Trophoblast cell (in vitro differentiated cells and primary cell): ENCODE results near the gene RNF26.

ENCODE experiments used
- DNase-seq, 2 donors: peaks; one replicate each; pipeline ENCODE4 v3.0.0-alpha.2; 2016
- H2AFZ ChIP-seq: 2 replicates; pipeline ENCODE4 v1.6.1; 2013; ENCODE audit warnings: low read length, moderate library complexity, mild to moderate bottlenecking; ENCODE audit not compliant: insufficient read depth, poor library complexity
- H2AK5ac ChIP-seq: 2 replicates; pipeline ENCODE4 v1.6.1; 2013; ENCODE audit warnings: mild to moderate bottlenecking, low read length
- H2BK120ac ChIP-seq: 2 replicates; pipeline ENCODE4 v1.6.1; 2013; ENCODE audit warnings: low read length, mild to moderate bottlenecking, moderate library complexity; ENCODE audit not compliant: insufficient read depth, poor library complexity
- H2BK12ac ChIP-seq: 2 replicates; pipeline ENCODE4 v1.6.1; 2013; ENCODE audit warnings: mild to moderate bottlenecking, low read length, moderate library complexity
- H2BK5ac ChIP-seq: 2 replicates; pipeline ENCODE4 v1.6.1; 2013; ENCODE audit warnings: low read length, low read depth, moderate library complexity, mild to moderate bottlenecking; ENCODE audit not compliant: poor library complexity
- H3K14ac ChIP-seq: 2 replicates; pipeline ENCODE4 v1.6.1; 2013; ENCODE audit warnings: mild to moderate bottlenecking, low read length
- H3K18ac ChIP-seq: 2 replicates; pipeline ENCODE4 v1.6.1; 2013; ENCODE audit warnings: mild to moderate bottlenecking, low read length
- H3K23ac ChIP-seq: 2 replicates; pipeline ENCODE4 v1.6.1; 2013; ENCODE audit warnings: low read length
- H3K27ac ChIP-seq: 2 replicates; pipeline ENCODE4 v1.5.1; 2013; ENCODE audit warnings: low read depth, mild to moderate bottlenecking, inconsistent platforms, low read length, moderate library complexity
- H3K27me3 ChIP-seq: 2 replicates; pipeline ENCODE4 v1.6.1; 2013; ENCODE audit warnings: inconsistent platforms, mild to moderate bottlenecking, low read length, moderate library complexity; ENCODE audit not compliant: insufficient read depth
- H3K36me3 ChIP-seq, 2 experiments: 1 replicate in 1 of 2; 2 replicates in 1 of 2; pipeline ENCODE4 v1.6.1; 2013; ENCODE audit warnings: low read length in 2 of 2, mild to moderate bottlenecking in 2 of 2, moderate library complexity in 1 of 2; ENCODE audit not compliant: insufficient read depth in 2 of 2, control insufficient read depth in 1 of 2
- H3K4ac ChIP-seq: 2 replicates; pipeline ENCODE4 v1.6.1; 2013; ENCODE audit warnings: low read depth, mild to moderate bottlenecking, low read length, moderate library complexity
- H3K4me1 ChIP-seq, 2 experiments: 1 replicate in 1 of 2; 2 replicates in 1 of 2; pipeline ENCODE4 v1.6.1; 2013; ENCODE audit warnings: low read length in 2 of 2, mild to moderate bottlenecking in 2 of 2, moderate library complexity in 1 of 2; ENCODE audit not compliant: insufficient read depth in 2 of 2, control insufficient read depth in 1 of 2
- H3K4me2 ChIP-seq: 2 replicates; pipeline ENCODE4 v1.6.1; 2013; ENCODE audit warnings: inconsistent platforms, mild to moderate bottlenecking, low read length, moderate library complexity
- H3K4me3 ChIP-seq: 2 replicates; pipeline ENCODE4 v1.5.1; 2013; ENCODE audit warnings: mild to moderate bottlenecking, low read depth, low read length, inconsistent platforms
- H3K79me1 ChIP-seq: one replicate; pipeline ENCODE4 v1.6.1; 2013; ENCODE audit warnings: low read length
- H3K79me2 ChIP-seq: 2 replicates; pipeline ENCODE4 v1.6.1; 2013; ENCODE audit warnings: low read length, mild to moderate bottlenecking; ENCODE audit not compliant: control insufficient read depth, insufficient read depth, poor library complexity
- H3K9ac ChIP-seq: 2 replicates; pipeline ENCODE4 v1.6.1; 2013; ENCODE audit warnings: mild to moderate bottlenecking, low read length
- H3K9me3 ChIP-seq: 2 replicates; pipeline ENCODE4 v1.6.1; 2013; ENCODE audit warnings: low read depth, mild to moderate bottlenecking, control low read depth, inconsistent platforms, low read length; ENCODE audit not compliant: insufficient read depth
- H4K12ac ChIP-seq: 2 replicates; pipeline ENCODE4 v1.6.1; 2013; ENCODE audit warnings: low read depth, mild to moderate bottlenecking, low read length, moderate library complexity
- H4K8ac ChIP-seq: 2 replicates; pipeline ENCODE4 v1.6.1; 2013; ENCODE audit warnings: low read depth, mild to moderate bottlenecking, low read length, moderate library complexity
- H4K91ac ChIP-seq: one replicate; pipeline ENCODE4 v1.6.1; 2013; ENCODE audit warnings: low read depth, mild to moderate bottlenecking, low read length, moderate library complexity
- WGBS: extraction: QIAGEN DNeasy Blood & Tissue Kit; methylation state at CpG from one replicate; pipeline ENCODE4 v1.1.7; 2013; ENCODE audit warnings: missing lambda C conversion rate; ENCODE audit not compliant: insufficient read length, insufficient coverage; ENCODE audit errors: extremely low coverage; 5-methylcytosine and 5-hydroxymethylcytosine counted together

RNF26 gene

GRCh38 chr11:119341222-119342022, 7.1 kb downstream of the RNF26 start:
- no peak for DNase-seq
- peaks cover 3% of the 10 kb centered on the region for H3K79me2 ChIP-seq
- H3K27me3 ChIP-seq: peaks cover 26% of the 10 kb centered on the region
- no peak overlapping the region for H2BK12ac ChIP-seq
- H4K91ac ChIP-seq: no peak overlapping the region
- H3K4me3 ChIP-seq: no peak overlapping the region
- no peak overlapping the region for H3K18ac ChIP-seq
- peaks cover 7% of the 10 kb centered on the region for H3K79me1 ChIP-seq
- H4K8ac ChIP-seq: no peak overlapping the region
- H3K9ac ChIP-seq: no peak overlapping the region
- H2AK5ac ChIP-seq: no peak overlapping the region
- H3K23ac ChIP-seq: no peak overlapping the region
- WGBS: no CpG with 5 or more reads among the region's 16 CpGs
- peaks cover 2% of the 10 kb centered on the region for H3K9me3 ChIP-seq
- H2AFZ ChIP-seq: no peak overlapping the region
- peaks cover 21 to 30% of the 10 kb centered on the region in 2 experiments for H3K4me1 ChIP-seq
- no peak overlapping the region for H2BK120ac ChIP-seq
- H3K27ac ChIP-seq: no peak overlapping the region
- no peak overlapping the region for H3K14ac ChIP-seq
- no peak overlapping the region for H3K4me2 ChIP-seq
- no peak overlapping the region for H4K12ac ChIP-seq
- H3K36me3 ChIP-seq: peaks cover 3 to 4% of the 10 kb centered on the region in 2 experiments
- no peak overlapping the region for H3K4ac ChIP-seq
- no peak overlapping the region for H2BK5ac ChIP-seq

DNA sequence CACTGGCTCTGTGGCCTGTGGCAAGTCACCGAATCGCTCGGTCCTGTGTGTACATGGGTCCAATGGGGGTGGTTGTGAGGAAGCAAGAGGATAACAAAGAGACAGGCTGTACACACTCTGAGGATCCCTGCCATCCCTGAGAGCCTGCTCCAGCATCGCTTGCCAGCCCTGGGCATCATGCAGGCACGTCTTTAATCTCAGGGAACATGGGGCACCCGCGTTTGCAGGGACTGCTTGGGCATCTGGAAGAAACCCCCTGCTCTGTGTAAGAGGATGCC, 7.6 kb downstream of the RNF26 start:
- Histone ChIP-seq H3K27me3 (peaks cover 26% of the 10 kb centered on the region), H3K79me1 (peaks cover 7% of the 10 kb centered on the region), H2BK120ac (no peak overlapping the region), H3K4me2 (no peak overlapping the region), H2BK5ac (no peak overlapping the region), H3K9me3 (peaks cover 2% of the 10 kb centered on the region), H2AFZ (no peak overlapping the region), H4K12ac (no peak overlapping the region), H3K4me1 (peaks cover 21 to 28% of the 10 kb centered on the region in 2 experiments), H2BK12ac (no peak overlapping the region), H3K36me3 (no peaks in the 10 kb centered on the region), H3K4ac (no peak overlapping the region), H2AK5ac (no peak overlapping the region), H3K4me3 (no peak overlapping the region), H4K91ac (no peak overlapping the region), H3K79me2 (peaks cover 3% of the 10 kb centered on the region), H4K8ac (no peak overlapping the region), H3K9ac (no peak overlapping the region), H3K14ac (no peak overlapping the region), H3K18ac (no peak overlapping the region), H3K23ac (no peak overlapping the region), H3K27ac (no peak overlapping the region)
- no peak for DNase-seq
- no CpG with 5 or more reads among the region's 7 CpGs for WGBS

GRCh38 chr11:119342362-119343130, 8.2 kb downstream of the RNF26 start:
- Histone ChIP-seq H2BK12ac (no peak overlapping the region), H2BK5ac (no peak overlapping the region), H3K14ac (no peak overlapping the region), H4K8ac (no peak overlapping the region), H3K36me3 (no peaks in the 10 kb centered on the region), H3K4me3 (no peak overlapping the region), H2AFZ (no peak overlapping the region), H3K18ac (no peak overlapping the region), H3K23ac (no peak overlapping the region), H3K79me2 (peaks cover 3% of the 10 kb centered on the region), H4K12ac (no peak overlapping the region), H3K9me3 (peaks cover 2% of the 10 kb centered on the region), H3K9ac (no peak overlapping the region), H3K27me3 (peaks cover 26% of the 10 kb centered on the region), H2AK5ac (no peak overlapping the region), H3K4me2 (no peak overlapping the region), H2BK120ac (no peak overlapping the region), H4K91ac (no peak overlapping the region), H3K27ac (no peak overlapping the region), H3K4ac (no peak overlapping the region), H3K4me1 (peaks cover 16 to 23% of the 10 kb centered on the region in 2 experiments), H3K79me1 (peaks cover 6% of the 10 kb centered on the region)
- DNase-seq: no peak
- WGBS: no CpG with 5 or more reads among the region's 10 CpGs

- Histone ChIP-seq H2BK120ac (no peak overlapping the region), H3K79me2 (peaks cover 2% of the 10 kb centered on the region), H3K23ac (no peak overlapping the region), H3K27ac (no peak overlapping the region), H2BK5ac (no peak overlapping the region), H4K12ac (no peak overlapping the region), H2AFZ (no peak overlapping the region), H3K4ac (no peak overlapping the region), H3K27me3 (peaks cover 26% of the 10 kb centered on the region), H3K79me1 (peaks cover 3% of the 10 kb centered on the region), H3K9ac (no peak overlapping the region), H3K4me2 (no peak overlapping the region), H3K4me3 (no peak overlapping the region), H2AK5ac (no peak overlapping the region), H2BK12ac (no peak overlapping the region), H4K91ac (no peak overlapping the region), H3K36me3 (no peaks in the 10 kb centered on the region), H3K18ac (no peak overlapping the region), H4K8ac (no peak overlapping the region), H3K9me3 (peaks cover 2% of the 10 kb centered on the region), H3K14ac (no peak overlapping the region), H3K4me1 (peaks cover 13 to 14% of the 10 kb centered on the region in 2 experiments)
- WGBS: no CpG with 5 or more reads among the region's 7 CpGs
- no peak for DNase-seq
Measured at GRCh38 chr11:119343726-119344125, 9.4 kb downstream of the RNF26 start.
